ENCODE measurements around the gene ICE1. TPM values are rescaled to one million over a fixed set of nuclear protein-coding genes. Genes with fewer than 3 reads are reported as not detected.
A peak's percentile ranks its signal among the peaks of the same experiment; 100 is the strongest.

ICE1 gene
- total and polyA plus RNA-seq, 8 donors, result 4.0 to 15.0 (median 9.3) TPM

DNA sequence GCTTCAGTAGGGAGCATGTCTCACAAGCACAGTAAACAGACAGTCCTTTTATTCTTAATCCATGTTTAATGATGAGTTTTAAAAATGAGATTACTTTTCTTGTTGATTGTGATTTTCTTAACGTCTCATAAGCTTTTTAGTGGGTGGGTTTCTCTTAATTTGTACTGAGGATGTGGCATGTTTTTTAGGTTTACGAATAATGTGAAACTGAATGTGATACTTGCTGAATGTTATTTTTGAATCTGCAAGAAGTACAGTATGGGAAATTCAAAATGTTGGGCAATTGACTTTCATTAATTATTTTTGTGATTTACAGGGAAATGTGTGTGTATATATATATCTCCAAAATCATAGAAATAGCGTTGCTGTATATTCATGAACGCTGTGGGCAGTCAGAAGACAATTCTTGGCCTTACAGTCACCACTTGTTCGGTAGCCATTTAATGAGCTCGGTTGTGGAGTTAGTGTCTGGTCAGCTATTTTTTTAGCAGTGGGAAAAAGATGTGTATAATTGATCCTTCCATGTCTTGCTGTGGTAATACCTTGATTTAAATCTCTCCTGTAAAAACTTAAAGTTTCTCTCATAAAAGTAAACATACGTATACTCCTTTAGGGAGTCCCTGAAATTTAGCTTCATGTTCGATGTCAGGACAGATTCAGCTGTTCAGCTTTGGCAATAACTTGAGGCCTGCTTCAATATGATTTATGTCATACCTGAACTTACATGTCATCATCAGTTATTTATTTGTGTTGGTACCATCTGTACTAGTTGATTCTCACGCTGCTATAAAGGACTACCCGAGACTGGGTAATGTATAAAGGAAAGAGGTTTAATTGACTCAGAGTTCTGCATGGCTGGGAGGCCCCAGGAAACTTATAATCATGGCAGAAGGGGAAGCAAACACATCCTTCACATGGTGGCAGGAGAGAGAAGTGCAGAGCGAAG lies 15.0 kb downstream of the ICE1 start:
- Histone ChIP-seq H3K27ac (no peak overlapping the region), H3K27me3 (no peaks in the 10 kb centered on the region), H3K36me3 (no peaks in the 10 kb centered on the region), H3K4me1 (peaks cover 2 to 15% (median 5%) of the 10 kb centered on the region in 3 donors), H3K4me3 (no peak overlapping the region), H3K9me3 (no peaks in the 10 kb centered on the region)
- WGBS, 2 donors, result 82 to 86% methylated on average over 11 of the region's 11 CpGs
- TF ChIP-seq, protein P1, sequence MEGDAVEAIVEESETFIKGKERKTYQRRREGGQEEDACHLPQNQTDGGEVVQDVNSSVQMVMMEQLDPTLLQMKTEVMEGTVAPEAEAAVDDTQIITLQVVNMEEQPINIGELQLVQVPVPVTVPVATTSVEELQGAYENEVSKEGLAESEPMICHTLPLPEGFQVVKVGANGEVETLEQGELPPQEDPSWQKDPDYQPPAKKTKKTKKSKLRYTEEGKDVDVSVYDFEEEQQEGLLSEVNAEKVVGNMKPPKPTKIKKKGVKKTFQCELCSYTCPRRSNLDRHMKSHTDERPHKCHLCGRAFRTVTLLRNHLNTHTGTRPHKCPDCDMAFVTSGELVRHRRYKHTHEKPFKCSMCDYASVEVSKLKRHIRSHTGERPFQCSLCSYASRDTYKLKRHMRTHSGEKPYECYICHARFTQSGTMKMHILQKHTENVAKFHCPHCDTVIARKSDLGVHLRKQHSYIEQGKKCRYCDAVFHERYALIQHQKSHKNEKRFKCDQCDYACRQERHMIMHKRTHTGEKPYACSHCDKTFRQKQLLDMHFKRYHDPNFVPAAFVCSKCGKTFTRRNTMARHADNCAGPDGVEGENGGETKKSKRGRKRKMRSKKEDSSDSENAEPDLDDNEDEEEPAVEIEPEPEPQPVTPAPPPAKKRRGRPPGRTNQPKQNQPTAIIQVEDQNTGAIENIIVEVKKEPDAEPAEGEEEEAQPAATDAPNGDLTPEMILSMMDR (IDR thresholded peaks at IDR 0.05), result no peak
- FAIRE-seq (no peak), DNase-seq (no peak), ATAC-seq (no peak)
- intact Hi-C loops (cut with DNase I), result no loop called here

DNA sequence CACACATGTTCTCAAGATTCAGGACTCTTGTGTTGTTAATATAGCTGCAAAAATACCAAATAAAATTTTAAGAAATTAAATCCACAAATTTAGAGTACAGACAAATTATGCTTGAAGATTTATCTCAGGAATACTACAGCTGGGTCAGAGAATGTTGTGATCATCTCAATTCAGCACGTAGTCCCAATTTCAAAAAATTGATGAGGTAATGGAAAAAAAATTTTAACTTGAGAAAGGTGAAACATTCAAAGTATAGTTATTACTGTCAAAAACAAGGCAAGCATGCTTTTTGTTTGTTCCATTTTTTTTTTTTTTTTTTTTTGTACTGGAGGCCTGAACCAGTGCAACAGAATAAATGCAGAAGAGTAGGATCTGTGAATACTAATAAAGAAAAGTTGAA lies 29.4 kb downstream of the ICE1 start:
- peaks cover 0 to 27% (median 0%) of the 10 kb centered on the region in 3 donors for H3K36me3 ChIP-seq
- WGBS, 2 donors, result 98 to 99% methylated on average over 1 of the region's 1 CpG
- no peak overlapping the region for H3K27ac ChIP-seq
- H3K4me1 ChIP-seq, result no peaks in the 10 kb centered on the region
- H3K4me3 ChIP-seq, result no peak overlapping the region
- DNase-seq (no peak), FAIRE-seq (no peak), ATAC-seq (no peak)
- TF ChIP-seq, protein P1 (IDR thresholded peaks at IDR 0.05), result no peak
- no peaks in the 10 kb centered on the region for H3K9me3 ChIP-seq
- H3K27me3 ChIP-seq, result no peaks in the 10 kb centered on the region
- intact Hi-C loops (cut with DNase I), result no loop called here

DNA sequence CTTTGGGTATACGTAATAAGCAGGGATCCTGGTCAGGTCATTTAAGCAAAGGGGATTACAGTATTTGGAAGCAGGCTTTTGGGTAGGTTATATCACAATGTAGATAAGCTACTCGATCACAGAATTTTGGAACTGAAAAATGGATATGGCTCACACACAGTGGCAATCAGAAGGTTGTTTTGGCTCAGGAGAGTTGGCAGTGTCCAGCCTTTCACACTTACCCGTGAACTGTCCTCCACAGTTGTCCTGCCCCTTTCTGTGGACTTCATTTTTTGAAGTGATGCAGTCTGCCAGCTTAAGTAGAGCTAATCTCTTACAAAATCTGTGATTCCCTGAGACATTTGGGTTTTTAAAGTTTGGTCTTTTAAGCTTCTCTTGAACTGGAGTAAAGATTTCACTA lies 30.7 kb downstream of the ICE1 start:
- no peak overlapping the region for H3K27ac ChIP-seq
- intact Hi-C loops (cut with DNase I), result no loop called here
- no peak overlapping the region for H3K4me3 ChIP-seq
- no peak for FAIRE-seq
- TF ChIP-seq, protein P1 (IDR thresholded peaks at IDR 0.05), result no peak
- H3K9me3 ChIP-seq, result no peaks in the 10 kb centered on the region
- no peak for DNase-seq
- 75 to 81% methylated on average over 3 of the region's 3 CpGs for WGBS, 2 donors
- no peaks in the 10 kb centered on the region for H3K4me1 ChIP-seq
- peaks cover 0 to 25% (median 10%) of the 10 kb centered on the region in 3 donors for H3K36me3 ChIP-seq
- no peaks in the 10 kb centered on the region for H3K27me3 ChIP-seq
- no peak for ATAC-seq

DNA sequence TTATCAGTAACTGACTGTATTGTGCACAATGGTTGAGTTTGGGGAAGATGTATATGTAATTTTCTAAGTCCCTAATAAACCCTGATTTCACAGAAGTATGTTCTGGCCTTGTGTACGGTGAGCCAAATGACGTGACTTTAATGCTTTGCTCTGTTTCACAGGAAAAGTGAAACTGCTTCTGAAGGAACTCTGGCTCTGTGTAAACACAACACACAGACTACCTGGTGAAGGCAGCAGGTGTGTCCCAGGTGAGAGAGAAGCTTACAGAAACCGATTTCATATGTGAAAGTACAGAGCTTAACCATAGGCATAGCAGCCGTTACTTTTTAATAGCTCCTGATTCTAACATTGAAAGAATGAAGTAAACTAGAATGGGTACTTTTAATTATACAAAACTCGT lies 31.9 kb downstream of the ICE1 start:
- H3K4me1 ChIP-seq, result no peaks in the 10 kb centered on the region
- H3K36me3 ChIP-seq, result peaks cover 0 to 28% (median 13%) of the 10 kb centered on the region in 3 donors
- FAIRE-seq, result no peak
- H3K27ac ChIP-seq, result peak overlapping the region in 2 of 4 donors; percentile 31 to 37
- no peaks in the 10 kb centered on the region for H3K27me3 ChIP-seq
- ATAC-seq, result peak; percentile 69 to 99 (median 90)
- H3K9me3 ChIP-seq, result no peaks in the 10 kb centered on the region
- H3K4me3 ChIP-seq, result no peak overlapping the region
- peak in 2 of 6 donors; percentile 18 to 34 for DNase-seq
- intact Hi-C loops (cut with DNase I), result no loop called here
- 28 to 38% methylated on average over 5 of the region's 5 CpGs for WGBS, 2 donors
- TF ChIP-seq, protein P1 (IDR thresholded peaks at IDR 0.05), result no peak

DNA sequence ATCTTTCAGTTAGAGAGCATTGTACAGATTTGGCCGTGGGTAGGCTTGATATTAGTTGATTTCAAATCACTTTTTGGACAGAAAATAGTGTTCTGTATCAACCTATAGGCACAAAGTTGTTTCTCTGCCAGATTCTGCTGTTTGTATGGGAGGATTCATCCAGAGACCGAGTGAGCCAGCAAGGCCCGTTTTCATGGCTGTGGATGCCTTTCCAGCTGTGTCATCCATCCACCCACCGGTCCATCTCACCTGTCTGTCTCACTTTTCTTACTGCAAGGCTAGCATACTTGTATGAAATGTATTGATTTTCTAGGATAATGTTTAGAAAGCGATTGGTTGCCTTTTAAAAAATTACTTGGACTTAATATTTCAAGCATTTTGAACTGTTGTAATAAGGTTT lies 34.4 kb downstream of the ICE1 start:
- FAIRE-seq (no peak), DNase-seq (no peak), ATAC-seq (no peak)
- no peaks in the 10 kb centered on the region for H3K4me1 ChIP-seq
- H3K27ac ChIP-seq, result no peak overlapping the region
- intact Hi-C loops (cut with DNase I), result no loop called here
- peaks cover 0 to 50% (median 17%) of the 10 kb centered on the region in 3 donors for H3K36me3 ChIP-seq
- TF ChIP-seq, protein P1 (IDR thresholded peaks at IDR 0.05), result no peak
- H3K4me3 ChIP-seq, result no peak overlapping the region
- WGBS, 2 donors, result 64 to 66% methylated on average over 5 of the region's 5 CpGs
- H3K9me3 ChIP-seq, result no peaks in the 10 kb centered on the region
- no peaks in the 10 kb centered on the region for H3K27me3 ChIP-seq
